GM18951 (cell line): ENCODE data around the gene ODAD3.
"Not testable (repeated sequence)": the region's sequence is repeated elsewhere in the genome, so short reads cannot be mapped to it uniquely, and the experiment has no call there.

Experiments used
- POLR2A ChIP-seq: IDR thresholded peaks from 4 replicates; pipeline ENCODE4 v1.6.1; 2011; ENCODE audit warnings: mild to moderate bottlenecking; ENCODE audit not compliant: insufficient read length, insufficient read depth; ENCODE audit errors: extremely low read depth
- in situ Hi-C: fragments of 300-500 bp; cut with MboI; formaldehyde crosslinking; loops from one replicate; pipeline ENCODE4 v1.12.0; 2022; ENCODE audit warnings: low sequenced_read_pairs, mixed read lengths, inconsistent platforms; ENCODE audit not compliant: unreplicated experiment

The ODAD3 gene

DNA sequence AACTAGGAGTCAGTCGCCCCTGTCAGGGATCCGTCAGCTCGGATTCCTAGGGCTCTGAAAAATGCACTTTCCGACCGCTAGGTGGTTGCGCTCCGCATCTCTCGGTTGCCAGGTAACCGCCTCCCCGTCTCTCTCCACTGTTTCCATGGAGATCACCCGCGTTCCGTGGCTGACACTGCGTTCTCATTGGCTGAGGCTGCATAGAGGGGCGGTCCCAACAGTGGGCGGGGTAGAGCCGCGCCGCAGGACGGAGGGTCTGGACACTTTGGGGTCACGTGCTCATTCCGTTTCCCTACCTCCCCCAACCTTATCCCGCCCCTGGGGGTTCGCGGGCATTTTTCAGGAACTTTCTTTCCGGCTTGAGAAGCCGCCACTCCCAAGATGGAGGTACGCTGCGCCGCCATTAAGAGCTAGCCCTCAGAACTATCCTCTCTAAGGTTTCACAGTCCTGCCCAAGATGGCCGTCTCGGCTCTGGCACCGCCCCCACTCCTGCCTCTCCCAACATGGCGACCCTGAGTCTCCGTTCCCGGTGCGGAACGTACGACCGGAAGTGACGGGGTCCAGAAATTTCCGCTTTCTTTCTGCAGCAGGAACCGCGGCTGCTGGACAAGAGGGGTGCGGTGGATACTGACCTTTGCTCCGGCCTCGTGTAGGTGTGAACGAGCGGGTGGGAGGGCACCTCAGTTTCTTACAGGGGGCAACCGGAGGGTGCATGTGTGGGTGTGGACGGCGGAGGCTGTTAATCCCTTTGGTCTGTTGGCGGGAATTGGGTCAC, at the start of gene ODAD3, which contains the start of gene PRKCSH:
ODAD3 (minus strand) TSS at position 65 of the 776 bp plus-strand sequence. CDS start 105 bp downstream, outside the sequence.
PRKCSH (plus strand) TSS at position 579 of the 776 bp plus-strand sequence. CDS start 483 bp downstream, outside the sequence.
- peak; percentile 82 for TF ChIP-seq POLR2A
- in situ Hi-C loops = no loop called here

DNA sequence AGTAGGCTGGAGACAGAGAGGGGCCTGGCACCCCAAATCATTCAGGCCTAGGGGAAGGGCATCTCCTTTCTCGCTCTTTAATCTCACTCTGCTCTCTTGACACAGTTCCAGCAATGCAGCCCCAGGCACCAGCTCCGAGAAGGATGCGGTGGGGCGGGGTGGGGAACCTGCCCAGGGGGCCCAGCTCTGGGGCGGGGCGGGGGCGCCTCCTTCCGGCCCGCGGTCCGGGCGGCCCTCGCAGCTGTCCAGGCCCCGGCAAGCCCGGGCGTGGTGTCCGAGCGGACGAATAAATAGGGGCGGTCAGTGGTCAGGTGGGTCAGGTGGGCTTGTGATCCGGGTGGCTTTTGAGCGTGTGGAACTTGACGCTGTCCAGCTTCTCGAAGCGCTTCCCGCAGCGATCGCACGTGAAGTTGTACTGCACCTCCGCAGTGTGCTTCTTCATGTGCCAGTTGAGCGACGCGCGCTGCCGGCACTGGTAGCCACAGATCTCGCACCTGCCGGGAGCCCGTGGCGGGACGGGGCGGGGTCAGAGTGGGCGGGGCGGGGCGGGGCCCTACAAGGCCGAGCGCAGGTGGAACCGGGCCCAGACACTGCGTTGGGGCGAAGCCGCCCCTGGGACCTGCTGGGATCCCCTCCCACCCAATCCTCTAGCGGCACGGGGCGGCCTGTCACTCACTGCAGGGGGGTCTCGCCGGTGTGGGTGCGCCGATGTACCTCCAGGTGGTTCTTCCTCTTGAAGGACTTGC, 48.6 kb upstream of the ODAD3 start:
- in situ Hi-C loops = no loop called here
- TF ChIP-seq POLR2A = no peak

- TF ChIP-seq POLR2A = peak; percentile 31
- in situ Hi-C loops = no loop called here
Observed at GRCh38 chr19:11482384-11483050, 47.6 kb upstream of the ODAD3 start.

DNA sequence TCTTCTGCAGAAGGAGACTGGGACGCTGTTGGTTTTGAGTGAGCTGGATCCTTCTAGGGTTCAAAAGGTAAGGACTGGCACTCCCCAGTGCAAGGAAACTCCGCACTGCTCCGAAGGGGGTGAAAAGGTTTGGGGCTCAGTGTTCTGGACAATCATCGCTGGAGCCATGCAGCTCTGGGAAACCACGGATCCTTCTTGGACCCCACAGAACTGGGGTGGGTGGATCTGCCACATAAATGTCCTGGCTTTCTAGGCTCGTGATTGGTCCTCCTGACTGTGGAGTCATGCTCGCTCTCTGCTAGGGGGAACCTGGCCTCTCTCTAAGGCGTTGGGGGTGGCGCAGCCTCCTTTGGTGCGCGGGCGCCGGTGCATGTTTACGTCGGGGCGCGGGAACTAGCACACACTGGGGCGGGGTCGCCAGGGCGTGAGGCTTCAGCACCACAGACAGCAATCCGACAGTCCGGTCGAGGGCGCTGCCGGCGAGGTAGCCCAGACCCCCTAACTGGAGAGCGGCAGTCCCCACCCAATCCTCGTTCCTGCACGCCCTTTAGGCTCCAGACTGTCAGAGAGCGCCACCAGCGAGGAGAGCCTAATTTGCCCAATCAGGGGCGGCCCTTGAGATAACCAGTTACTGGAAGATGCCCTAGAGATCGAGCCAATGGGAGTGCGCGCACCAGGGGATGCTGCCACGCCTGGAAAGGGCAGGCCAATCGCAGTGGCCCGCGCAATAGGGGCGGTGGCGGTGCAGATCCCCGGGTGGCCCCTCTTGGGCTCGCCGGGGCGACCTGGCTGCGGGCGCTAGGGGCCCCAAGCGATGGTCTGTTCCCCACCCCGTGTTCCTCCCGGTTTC, 46.8 kb upstream of the ODAD3 start:
- TF ChIP-seq POLR2A = peak; percentile 43
- in situ Hi-C loops = no loop called here

GRCh38 chr19:11480715-11481533, 46.0 kb upstream of the ODAD3 start, which contains the start of gene ELAVL3:
ELAVL3 (minus strand) TSS chr19:11481046; CDS start chr19:11480608, 438 bp downstream.
- TF ChIP-seq POLR2A = no peak
- in situ Hi-C loops = no loop called here

DNA sequence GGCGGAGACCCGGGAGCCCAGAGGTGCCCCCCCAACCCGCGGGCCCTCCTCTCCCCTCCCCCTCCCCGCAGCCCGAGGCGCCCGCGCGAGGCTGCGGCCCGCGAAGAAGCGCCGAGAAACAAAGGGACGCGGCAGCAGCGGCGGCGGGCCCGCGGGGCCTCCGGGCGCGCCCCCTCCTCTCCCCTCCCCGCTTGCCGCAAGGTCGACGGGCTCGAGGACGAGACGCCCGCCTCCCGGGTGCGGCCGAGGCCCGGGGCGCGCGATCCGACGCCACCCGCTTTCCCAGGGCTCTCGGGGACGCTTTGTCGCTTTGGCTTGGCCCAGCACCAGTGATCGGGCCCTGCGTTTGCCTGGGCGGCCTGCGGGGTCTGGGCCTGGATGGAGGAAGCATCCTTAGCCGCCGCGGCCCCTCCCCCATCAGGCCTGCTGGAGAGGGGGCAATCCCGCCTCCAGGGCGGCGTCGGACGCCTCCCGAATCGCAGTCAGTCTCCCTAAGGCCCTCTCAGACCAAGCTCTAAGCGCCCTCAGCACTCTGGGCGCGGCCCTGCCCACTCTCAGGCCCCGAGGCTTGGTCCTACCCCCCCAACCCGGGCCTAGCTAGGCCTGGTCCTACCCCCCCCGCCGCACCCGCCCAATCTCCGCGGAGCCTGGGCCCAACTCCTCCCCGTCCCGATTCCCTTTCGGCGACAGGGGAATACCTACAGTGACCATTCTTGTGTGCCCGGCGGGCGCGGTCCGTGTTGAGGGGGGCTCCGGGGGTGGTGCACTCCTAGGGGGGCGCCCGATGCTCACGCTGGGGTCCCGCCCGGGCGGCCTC, 45.2 kb upstream of the ODAD3 start:
- no peak for TF ChIP-seq POLR2A
- in situ Hi-C loops = no loop called here

DNA sequence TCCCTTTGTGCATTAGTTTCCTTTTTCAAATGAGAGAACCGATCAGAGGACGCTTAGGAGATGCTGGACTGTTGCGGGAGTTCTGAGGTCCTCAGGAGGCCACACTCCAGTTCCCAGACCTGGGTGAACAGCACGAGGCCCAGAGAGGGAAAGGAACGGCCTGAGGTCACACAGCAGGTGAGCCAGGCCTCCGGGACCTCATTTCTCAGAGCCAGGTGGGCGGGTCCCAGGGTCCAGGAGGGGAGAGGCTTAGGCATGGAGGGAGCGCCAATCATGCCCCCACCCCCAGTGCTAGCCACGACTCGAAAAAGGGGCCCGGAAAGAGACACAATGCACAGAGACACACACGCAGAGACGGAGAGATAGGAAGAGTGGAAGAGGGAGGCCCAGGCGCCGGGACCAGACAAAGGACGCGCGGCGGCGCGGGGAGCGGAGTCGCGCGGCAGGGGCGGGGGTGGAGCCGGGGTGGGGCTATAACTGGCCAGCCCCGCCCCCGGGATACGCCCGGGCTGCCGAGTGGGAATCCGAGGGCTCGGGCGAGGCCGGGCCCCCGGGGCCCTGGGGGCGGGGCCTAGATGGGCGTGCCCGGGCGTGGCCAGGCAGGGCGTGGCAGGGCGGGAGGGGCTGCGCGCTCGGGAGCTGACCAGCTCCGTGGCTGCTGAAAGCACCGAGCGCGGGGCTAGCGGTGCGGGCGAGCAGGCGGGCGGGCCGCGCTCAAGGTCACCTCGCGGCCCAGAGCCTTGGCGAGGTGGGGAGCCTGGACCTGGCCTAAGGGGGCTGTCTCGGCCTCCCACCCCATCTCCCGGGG, 44.4 kb upstream of the ODAD3 start:
- no peak for TF ChIP-seq POLR2A
- in situ Hi-C loops = no loop called here

- in situ Hi-C loops = no loop called here
- TF ChIP-seq POLR2A = no peak
Observed at GRCh38 chr19:11478167-11479089, 43.5 kb upstream of the ODAD3 start.

DNA sequence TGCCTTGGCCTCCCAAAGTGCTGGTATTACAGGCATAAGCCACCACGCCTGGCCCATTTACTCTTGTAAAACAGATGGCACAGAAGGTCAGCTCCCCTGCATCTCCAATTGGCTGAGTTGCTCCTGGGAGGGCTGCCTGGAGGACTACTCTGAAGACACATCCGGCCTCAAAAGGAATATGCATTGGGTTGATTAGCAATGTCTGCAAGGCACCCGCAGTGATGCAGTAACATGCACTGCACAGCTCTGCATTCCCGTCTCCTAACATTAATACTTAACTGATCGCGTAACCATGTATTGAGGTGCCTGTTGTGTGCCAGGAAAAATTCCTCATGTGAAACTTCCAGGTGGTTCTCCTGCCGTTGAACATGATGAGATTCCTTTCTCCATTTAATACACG, 40.9 kb upstream of the ODAD3 start:
- in situ Hi-C loops = no loop called here
- TF ChIP-seq POLR2A = no peak

DNA sequence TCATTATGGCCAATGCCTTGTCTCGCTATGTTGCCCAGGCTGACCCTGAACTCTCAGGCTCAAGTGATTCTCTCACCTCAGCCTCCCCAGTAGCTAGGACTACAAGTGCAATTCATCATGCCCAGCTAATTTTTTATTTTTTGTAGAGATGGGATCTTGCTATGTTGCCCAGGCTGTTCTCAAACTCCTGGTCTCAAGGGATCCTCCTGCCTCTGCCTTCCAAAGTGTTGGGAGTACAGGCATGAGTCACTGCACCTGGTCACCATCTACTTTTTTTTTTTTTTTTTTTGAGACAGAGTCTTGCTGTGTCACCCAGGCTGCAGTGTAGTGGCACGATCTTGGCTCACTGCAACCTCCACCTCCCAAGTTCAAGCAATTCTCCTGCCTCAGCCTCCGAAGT, 40.4 kb upstream of the ODAD3 start:
- in situ Hi-C loops = not testable (repeated sequence)
